HG03095 (cell line): Measurements from ENCODE around the gene FAM186B.
A peak's percentile ranks its signal among the peaks of the same experiment; 100 is the strongest.

Source experiments
- ATAC-seq: cut with Tn5 transposase; IDR thresholded peaks from one replicate; pipeline ENCODE4 v1.9.1; 2021; ENCODE audit warnings: moderate library complexity; ENCODE audit not compliant: unreplicated experiment

The FAM186B gene

DNA sequence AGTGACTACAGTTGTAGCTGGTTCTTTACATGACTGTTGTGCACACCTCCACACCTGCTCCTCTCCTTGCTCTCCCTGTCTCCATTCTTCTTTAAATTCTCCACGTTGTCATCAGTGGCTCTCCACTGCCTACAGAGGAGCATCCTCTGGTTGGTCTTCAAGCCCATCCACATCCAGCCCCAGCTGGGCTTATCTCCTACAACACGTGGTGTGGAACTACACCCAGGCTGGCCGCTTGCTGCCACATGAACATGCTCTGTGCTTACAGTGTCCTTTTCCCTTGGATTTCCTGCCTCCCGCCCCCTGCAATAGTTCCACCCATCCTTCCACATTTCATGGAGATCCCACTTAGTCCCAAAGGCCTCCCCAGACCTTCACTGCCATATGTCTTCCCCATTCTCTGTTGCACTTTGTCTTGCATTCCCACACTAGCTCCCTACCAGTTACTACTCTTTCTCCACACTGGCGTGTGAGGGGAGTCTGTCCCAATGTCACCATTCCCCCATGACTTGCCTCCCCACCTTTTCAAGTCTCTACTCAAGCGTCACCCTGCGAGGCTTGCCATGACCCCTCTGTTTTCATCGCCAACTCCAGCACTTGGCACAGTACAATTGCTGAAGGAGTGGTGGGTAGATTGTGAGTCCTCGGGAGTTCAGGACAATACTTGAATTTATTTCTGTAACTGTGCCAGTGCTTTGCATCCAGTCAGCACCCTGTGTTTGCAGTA lies 27.7 kb downstream of the FAM186B start:
- no peak for ATAC-seq

DNA sequence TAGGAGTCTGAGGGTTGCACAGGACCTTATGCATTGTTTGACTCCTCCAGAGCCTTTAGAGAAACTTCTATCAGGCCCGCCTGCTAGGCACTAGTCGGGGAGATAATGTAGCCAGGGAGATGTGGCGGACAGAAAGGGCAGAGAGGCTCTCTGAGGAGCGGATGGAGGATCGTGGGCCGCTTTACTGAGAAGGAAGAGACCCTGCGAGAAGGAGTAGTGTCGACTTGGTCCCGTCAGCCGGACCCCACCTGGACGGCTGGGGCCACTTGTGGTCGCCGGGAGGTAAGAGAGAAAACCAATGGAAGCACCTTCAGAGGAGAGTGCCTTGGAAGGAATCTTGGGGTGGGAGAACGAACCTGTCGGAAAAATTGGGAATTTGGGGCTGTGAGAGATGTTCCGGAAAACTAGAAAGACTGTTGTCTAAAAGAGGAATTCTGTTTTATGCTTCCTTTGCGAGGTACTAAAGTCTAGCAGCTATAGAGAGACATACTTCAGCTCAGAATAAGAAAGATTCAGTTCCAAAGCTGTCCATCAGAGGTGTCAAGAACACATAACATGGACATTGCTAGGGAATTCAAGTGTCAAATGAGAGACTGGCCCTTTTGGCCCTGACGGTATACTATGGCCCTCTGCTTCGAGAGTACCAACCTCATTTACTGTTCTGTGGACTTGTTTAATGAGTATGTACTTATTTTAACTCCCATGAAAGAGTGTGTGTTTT lies 36.8 kb downstream of the FAM186B start:
- peak; percentile 26 for ATAC-seq

DNA sequence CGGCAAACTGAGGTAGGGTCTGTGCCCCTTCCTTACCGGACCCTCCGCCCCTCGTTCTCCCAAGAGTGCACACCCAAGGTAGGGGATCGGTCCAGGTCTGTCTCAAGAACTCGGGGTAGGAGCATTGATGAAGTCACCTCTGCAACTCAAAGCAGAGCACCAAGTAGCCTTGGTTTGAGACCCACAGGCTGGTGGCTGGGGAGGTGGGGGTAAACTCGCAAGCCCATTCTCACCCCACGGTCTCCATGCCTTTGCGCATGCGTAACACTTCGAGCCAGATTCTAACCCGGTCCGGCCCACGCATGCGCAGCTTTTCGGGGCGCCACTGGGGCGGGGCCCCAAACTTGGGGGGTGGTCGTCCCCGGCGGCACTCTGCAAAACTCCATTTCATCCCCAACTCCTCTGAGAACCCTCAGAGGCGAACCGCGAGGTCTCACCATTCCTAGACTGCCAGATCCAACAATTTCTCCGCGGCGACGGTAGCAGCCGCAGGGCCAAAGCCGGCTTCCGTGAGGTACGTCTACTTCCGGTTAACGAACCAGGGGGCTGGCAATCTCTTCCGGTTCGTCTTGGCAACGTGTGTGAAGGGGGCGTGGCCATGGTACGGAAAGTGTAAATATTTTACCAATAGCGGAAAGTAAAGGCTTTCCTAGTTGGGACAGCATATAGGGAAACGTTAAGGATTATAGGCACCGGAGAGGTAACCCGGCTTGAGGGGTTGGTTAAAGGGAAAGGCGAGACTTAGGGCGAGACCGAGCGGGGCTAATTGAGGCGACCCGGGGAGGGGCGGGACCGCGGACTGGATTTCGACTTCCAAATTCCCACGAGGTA lies 37.6 kb downstream of the FAM186B start, which contains the start of gene MCRS1:
MCRS1 (minus strand) TSS at position 532 of the 831 bp plus-strand sequence. CDS start 1,411 bp downstream, outside the sequence.
- peak; percentile 68 for ATAC-seq

DNA sequence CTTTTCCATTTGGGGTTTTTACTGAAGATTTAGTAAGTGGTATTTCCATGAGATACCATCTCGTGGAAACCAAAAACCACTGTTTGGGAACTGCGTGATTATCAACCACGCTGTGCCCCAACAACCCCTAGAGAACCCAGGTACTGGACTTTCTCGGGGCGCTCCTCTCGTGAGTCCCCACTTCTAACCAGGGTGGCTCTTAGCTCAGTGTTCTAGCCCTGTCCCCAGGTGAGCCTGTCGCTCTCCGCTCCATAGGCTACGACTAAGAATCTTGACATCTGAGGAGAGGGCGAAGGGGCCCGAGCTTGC lies 38.2 kb downstream of the FAM186B start:
- no peak for ATAC-seq

DNA sequence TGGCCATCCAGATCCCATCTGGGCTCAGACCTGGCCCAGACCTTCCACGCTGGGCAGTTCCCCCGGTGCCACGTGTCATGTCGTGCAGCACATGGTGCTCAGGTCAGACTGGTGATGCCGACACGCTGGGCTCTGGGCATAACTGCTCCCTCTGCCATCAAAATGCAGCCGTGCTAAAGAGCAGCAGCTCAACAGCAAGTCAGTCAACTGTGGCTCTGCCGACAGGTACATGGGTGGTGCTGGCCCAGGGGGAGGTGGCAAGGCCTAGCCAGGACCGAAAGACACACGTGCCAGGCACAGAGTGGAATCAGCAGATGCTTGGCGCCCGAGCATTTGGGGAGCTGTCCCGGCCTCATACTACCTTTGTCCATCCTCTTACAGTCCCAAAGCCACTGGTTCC lies 39.1 kb downstream of the FAM186B start:
- ATAC-seq = no peak

DNA sequence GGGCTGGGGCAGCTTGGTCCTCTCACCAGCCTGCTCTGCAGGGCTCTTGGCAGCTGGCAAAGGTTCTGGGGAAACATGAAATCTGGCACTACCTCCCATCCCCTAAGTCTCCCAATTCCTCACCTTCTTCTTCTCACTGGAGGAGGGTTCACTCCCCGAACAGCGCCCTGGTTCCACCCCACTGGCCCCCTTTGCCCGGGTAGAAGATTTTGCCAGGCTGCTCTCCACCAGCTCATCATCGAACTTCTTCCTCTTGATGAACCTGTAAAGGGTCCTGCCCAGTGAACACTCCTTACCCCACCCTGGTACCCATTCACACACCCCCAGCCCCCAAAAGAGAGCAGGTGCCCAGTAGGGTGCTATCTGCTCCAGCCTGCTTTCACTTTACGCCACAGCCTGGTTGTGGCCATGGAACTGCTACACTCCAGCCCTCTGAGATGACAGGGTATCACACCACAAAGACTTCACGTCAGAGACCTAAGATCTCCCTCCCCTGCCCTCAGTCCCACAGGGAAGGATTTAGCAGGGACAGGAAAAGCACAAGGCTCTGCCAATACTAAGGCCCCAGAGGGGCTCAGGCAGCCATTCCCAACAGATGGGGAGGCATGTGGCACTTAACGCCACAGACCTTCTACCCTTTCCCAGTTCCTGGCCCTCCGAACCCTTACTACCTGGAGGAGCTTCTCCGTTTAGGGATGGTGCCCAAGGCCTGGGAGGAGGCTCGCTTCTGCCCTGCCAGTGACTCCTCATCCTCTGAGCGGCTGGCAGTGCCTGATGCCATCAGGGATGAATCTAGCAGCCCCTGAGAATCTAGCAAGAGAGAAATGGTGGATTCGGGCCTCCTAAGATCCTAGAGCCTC lies 39.8 kb downstream of the FAM186B start:
- ATAC-seq = no peak

DNA sequence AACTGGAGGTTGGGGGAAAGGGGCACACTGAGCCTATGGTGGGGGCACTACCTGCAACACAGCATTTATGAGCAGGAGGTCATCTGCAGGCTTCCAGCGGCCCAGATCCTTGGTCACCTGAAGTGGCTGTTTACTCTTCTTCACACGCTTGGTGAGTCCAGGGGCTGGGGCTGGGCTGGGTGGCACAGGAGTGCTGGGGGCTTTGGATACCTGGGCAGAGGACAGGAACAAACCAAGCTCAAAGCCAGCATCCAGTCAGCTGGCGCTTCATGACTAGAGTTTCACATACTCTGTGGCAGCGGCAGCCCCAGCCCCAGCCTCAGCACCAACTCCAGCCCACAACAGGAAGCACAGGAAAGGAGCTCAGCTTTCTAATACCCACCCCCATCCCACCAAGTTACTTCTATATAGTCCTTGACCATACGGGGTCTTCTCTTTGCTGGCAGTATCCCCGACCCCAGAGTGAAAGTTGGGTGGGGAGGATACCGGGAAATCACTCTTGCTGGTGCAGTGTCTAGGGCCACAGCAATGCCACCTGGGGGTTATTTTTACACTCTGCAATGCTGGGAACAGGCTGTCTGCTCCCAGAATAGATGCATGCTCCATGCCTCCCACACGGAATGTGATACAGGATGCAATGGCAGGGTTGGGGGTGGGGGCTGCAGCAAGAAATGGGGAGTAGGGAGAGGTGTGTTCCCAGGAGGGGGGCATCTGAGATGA lies 40.6 kb downstream of the FAM186B start:
- no peak for ATAC-seq

DNA sequence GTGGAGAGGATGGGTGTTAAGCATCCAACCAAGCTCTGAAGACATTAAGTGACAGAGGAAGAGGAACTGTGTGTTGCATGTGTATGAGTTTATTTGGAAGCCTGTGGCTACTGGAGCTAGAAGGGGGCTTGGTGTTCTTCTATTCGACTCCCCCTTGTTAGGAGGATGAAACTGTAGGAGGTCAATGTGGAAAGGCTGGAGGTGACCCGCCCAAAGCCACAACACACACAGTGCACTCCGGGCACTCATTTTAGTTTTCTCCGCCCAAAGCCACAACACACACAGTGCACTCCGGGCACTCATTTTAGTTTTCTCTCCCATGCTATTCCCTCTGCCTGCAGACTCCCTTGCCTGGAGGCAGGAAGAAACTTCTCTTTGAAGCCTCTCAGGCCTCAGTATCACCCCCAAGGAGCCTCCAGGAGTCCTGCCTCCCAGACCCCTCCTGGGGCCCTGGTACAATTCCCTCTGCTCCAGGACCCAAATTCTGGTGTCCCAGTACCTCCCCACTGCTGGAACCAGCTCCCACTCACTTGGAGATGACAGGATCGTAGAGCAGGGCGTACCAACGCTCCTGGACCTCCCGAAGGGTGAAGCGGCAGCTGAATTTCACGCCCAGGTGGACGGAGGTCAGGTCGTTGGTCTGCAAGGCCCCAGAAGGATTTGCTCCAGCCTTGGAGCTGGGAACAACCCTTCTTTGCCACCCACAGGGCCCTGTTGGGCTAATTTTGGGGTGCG lies 41.3 kb downstream of the FAM186B start:
- no peak for ATAC-seq

DNA sequence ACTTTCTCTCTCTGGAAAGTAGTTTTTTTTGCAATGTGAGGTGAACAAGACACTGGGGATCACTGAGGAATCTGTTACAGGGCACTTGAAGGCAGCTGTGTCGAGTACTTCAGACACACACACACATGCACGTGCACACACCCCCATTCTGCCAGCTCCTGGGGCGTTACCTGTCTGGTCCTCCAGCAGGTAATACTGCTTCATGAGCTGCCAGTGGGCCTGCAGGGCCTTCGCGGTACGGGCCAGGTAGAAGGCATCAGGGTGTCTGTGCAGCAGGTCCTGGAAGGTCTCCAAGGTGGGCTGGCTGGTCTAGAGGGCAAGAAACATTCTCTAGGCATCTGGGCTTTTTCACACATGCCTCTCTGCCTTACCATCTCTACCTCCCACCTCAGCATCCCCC lies 42.6 kb downstream of the FAM186B start:
- ATAC-seq = no peak

DNA sequence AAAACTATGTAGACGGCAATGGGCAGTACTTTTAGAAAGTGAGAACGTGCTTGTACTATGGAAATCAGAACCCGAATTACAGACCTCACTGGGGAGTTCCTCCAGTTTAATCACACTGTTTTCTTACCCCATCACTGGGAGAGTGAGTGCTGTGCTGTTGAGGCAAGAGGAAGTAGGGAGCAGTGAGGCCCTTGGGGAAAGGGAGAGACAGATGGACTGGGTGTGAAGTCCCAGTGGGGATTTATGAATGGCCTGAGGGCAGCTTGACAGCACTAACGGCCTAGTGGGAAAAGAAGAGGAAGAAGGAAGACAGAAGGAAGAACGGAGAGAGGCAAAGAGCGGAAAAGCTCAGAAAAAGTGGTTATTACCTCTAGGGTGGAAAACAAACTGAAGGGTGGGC lies 43.2 kb downstream of the FAM186B start:
- ATAC-seq = no peak

DNA sequence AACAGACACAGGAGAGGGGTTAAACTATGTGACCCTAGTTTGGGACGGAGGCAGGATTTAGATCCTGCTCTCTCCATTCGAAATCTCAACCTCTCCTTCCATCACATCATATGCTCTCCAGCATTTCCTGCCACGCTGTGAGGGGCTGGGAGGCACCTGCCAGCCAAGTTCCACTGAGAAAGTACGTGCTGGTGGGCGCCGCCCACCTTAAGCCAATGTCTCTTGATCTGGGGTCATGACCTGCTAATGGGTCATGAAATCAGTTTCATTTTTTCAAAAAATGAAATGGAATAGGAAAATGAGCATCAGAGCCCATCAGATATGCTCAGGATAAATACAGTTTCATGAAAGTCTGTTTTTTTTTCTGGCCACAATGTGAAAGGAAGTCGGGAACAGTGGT lies 44.7 kb downstream of the FAM186B start:
- no peak for ATAC-seq

DNA sequence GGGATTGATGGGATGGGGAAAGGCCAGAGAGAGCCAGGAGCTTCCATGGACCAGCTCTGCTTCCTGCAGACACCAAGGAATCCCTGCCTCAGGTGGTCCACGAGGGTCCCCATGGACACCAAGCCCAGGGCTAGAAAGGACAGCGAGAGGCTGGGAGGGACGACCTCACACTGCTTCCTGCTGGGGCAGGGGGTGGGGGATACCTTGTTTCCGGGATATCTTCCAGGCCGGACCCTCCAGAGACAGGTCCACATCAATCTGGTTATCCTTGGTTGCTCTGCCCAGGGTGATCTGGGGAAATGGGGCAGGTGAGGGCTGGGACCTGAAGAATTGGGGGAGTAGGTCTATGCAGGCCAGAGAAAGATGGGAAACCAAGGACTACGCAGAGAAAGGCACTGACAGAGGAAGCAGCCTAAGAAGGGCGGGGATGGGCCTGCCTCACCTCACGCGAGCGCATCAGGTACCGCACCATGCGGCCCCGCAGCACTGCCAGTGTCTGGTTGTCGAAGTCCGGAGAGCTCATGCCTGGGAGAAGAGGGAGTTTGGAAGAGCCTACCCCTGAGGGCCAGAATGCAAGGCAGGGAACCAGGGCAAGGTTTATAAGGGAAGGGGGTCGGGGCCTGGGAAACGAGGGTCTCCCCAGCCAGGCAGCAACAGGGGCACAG lies 46.3 kb downstream of the FAM186B start:
- no peak for ATAC-seq

DNA sequence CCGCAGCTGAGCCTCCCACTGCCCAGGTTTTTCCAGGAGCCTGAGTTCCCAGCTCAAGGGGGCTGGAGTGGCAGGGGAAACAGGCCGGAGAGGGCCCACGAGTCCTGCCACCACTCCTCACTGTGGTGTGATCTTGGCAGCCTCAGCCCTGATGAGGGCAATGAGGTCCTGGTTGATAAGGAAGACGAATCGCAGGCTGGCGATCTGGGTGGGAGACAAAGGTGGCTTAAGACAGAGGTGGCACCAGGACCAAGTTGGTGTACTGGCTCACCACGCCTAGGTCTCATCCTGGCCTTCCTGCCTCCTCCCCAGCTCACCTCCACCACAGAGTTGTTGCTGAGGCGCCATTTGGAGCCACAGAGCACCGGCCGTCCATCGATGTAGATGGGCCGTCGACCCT lies 46.9 kb downstream of the FAM186B start:
- no peak for ATAC-seq

DNA sequence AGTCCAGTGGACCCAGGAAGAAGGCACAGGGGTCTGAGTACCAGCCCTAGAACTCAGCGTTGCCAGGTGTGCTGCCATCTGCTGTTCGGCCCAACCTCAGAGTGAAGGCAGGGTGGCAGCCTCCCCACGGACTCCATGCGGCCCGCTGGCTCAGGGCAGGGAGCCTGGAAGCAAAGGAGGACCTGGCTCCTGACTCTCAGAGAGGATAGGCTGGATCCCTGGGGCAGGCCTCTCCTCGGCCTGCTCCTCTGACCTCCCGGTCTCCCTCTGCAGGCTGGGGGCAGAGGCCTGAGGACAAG lies 47.6 kb downstream of the FAM186B start:
- no peak for ATAC-seq

DNA sequence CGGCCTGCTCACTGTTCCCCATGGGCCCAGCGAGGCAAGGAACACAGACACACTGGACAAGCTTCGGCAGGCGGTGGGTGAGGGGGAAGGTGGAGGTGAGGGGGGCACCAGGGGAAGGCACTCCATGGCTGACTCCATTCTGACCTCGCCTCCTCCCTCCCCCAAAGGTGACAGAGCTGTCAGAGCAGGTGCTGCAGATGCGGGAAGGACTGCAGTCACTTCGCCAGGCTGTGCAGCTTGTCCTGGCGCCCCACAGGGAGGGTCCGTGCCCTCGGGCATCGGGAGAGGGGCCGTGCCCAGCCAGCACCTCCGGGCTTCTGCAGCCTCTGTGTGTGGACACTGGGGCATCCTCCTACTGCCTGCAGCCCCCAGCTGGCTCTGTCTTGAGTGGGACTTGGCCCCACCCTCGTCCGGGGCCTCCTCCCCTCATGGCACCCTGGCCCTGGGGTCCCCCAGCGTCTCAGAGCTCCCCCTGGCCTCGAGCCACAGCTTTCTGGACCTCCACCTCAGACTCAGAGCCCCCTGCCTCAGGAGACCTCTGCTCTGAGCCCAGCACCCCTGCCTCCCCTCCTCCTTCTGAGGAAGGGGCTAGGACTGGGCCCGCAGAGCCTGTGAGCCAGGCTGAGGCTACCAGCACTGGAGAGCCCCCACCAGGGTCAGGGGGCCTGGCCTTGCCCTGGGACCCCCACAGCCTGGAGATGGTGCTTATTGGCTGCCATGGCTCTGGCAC lies 48.1 kb downstream of the FAM186B start:
- no peak for ATAC-seq

DNA sequence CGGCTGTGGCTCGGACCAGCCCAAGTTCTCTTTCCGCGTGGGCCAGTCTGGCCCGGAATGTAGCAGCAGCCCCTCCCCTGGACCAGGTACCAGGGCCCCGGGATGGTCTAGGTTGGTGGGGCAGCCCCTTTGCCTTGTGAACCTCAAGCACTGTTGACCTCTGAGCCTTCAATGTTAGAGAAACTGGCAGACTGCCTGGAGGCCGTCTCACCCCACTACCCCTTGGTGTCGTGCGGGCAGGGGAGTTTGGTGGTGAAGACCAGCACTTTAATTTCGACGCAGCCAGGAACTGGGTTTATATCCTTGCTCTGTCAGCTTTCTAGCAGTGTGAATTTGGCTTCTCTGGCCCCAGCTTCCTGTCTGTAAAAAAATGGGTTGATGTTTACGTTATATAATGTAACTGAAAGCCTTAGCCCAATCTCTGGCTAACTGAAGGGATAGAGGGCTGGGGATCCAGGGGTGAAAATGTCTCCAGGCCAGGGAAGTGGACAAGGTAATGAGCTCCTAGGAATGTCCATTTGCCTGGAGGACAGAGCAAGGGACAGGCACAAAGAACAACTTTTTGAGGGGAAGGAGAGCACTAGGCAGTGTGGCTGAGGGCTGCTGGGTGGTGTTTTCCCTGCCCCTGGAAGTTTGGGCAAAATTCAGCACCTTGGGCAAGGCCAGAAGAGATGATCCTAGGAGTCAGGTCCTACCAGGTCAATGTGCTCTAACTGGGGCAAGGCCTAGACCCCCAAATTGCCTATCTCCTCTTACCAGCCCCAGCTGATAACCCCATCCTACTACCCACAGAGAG lies 48.9 kb downstream of the FAM186B start:
- no peak for ATAC-seq

DNA sequence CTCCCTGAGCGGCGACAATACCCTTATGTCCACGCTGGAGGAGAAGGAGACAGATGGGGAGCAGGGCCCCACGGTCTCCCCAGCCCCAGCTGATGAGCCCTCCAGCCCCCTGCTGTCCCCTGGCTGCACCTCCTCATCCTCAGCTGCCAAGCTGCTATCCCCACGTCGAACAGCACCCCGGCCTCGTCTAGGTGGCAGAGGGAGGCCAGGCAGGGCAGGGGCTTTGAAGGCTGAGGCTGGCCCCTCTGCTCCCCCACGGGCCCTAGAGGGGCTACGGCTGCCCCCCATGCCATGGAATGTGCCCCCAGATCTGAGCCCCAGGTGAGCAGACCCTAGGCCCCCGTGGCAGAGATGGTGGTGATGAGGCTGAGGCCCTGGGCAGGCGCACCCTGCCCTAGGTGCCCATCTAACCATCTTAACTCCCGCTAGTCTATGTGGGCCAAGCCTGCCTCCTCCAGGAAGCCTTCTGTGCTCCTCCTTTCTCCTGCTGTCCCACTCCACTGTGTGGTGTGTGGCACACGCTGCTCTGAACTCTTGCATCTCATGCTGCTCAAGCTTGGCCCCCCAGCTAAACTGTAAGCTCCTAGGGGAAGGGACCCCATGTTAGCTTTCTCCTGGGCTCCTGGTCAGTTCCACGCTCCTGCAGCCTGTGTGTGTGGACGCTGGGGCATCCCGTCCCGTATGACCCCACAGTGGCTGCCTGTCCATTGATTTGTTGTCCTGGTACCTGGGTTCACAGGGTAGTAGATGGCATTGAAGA lies 49.6 kb downstream of the FAM186B start:
- ATAC-seq = no peak
